COLO668 (cell line): ENCODE results near the gene TMPRSS13.
"Not testable (repeated sequence)": the region's sequence is repeated elsewhere in the genome, so short reads cannot be mapped to it uniquely, and the experiment has no call there.

Source experiments
- DNase-seq: peaks from one replicate; lab custom pipeline; 2025; ENCODE audit not compliant: unreplicated experiment; lab: John Stamatoyannopoulos, UW

TMPRSS13 gene

DNA sequence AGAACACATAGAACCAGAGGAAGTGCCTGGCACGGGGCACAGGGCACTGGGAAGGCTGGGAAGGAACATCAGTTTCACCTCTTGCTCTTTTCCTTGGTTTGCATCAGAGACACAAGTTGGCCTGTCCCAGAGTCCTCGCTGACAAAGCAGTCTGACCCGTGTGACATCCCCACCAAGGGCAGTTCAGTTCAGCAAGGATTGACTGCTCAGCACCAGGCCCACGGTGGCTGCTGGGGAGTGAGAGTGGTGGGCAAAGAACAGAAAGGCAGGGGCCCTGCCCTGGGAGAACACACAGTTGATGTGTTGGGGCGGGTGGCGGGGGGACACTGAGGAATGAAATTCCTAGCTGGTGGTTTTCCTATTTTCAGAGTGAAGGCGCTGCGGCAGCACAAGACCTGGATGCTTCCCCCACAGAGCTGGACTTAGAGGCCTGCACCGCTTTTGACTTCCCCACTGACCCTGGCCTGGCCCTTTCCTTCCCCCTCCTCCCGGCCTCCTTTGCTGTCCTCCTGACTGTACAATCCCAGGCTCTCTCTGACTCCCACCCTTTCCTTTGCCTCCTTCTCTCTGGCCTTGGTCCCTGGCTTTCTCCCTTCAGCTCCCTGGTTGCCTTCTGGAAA is 2.2 kb upstream of the TMPRSS13 start:
- DNase-seq = no peak

DNA sequence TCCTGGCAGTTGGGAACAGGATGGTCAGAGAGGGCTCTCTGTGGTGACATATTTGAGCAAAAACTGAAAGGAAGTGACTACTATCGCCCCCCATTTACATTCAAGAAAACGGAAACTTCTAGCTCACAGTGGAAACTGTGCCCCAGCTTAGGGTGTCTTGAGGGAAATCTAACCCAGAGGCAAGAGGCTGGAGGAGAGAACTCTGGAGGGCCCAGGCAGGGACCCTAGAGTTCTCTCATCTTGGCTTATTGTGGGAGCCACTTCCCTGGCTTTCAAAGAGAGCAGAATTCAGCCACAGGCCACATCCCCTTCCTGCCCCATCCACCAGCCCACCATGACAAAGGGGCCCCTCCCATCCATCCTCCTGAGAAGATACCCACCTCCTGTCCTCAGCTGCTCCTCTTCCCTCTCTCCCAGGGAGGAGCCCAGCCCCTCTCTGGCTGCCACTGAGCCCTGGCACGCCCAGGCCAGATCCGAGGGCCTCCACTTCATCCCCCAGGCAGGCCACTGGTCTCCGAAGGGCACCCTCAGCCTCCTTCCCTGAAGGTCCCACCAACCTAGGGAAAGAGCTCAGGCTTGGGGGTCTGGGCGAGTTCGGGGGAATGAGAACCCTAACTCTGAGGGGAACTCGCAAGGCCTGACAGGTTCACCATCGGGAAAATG is 1.6 kb upstream of the TMPRSS13 start:
- DNase-seq = no peak

DNA sequence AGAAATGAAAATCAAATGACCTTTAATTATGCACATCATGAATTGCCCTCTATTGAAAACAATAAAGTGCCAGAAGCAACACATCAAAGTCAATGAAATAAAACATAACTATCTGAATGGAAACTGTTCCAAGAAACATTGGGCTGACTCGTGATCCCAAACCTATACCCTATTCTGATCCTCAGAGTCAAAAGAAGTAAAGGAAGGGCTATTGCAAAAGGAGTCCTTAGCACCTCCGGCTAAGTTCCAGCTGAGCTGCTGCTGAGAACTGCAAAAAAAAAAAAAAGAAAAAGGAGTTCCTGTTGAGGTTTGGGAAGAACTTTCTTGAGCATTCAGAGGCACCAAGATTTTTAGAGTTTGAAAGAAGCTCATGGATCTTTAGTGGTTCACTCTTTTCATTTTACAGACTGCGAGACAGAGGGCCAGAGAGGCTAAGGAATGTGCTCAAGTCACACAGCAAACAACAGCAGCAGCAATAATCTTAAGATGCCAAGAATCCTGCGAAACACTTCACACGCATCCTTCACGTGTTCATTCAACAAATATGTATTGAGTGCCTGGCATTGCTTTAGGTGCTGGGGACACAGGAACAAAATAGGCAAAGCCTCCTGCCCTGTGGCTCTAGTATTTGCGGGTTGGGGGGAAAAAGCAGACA is 841 bp upstream of the TMPRSS13 start:
- DNase-seq = no peak

DNA sequence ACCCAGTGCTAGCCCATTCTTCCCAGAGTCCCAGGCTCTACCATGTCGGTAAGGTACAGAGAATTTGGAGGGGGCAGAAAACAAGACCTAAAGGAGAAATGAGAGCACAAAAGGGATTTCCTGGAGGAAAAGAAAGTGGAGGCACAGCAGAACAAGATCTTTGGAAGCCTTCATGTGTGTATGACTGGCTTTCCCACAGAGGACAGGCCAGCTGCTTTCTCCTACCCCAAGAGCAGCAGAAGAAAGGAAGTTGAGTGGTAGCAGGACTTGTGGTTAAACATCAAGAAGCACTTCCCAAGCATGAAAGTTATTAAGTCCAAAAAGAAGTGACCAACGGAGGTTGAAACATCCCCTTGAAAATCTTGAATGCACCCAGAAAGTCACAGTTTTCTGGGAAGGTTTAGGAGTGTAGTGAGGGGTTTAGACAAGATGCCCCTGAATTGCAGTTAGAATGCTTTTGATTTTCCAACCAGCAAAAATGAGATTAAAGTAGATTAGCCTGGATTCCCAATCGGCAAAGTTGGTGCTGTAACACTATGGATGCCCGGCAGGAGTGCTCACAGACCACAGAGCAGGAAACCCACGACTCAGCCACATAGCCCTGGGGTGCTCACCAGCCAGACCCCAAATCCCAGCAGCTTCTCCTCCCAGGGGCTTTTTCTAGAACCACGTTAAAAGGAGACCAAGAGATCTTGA is 608 bp downstream of the TMPRSS13 start:
- no peak for DNase-seq

DNA sequence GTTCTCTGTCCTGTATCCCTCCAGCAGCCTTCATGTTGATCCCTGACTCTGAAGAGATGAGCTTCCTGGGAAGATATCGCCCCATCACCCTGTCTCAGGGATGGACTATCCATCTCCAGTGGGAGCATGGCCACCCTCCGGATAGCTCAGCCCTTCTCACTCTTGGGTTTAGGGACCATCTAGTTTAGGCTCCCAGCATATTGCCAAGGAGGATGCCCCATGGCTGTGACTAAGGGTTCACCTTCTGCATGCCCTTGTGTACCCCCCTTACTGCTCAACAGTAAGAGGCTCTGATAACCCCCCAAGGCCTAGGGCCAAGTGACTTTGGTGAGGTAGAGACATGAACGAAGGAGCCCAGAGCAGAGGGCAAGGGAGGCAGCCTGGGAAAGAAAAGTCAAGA is 1.3 kb downstream of the TMPRSS13 start:
- no peak for DNase-seq

DNA sequence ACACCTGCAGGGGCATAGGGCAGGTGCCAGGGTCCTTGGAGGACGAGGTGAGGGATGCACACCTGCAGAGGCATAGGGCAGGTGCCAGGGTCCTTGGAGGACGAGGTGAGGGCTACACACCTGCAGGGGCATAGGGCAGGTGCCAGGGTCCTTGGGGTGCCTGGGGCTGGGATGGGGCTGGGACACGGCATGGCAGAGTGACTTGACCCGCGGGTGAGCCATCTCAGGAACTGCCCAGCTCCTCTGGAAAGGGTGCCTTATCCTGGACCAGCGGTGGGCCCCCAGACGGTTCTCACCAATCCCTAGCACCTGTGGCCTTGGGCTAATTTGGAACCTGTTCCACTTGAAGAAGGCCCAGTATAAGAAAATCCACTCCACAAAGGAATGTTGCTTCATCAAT is 3.0 kb downstream of the TMPRSS13 start:
- not testable (repeated sequence) for DNase-seq

DNA sequence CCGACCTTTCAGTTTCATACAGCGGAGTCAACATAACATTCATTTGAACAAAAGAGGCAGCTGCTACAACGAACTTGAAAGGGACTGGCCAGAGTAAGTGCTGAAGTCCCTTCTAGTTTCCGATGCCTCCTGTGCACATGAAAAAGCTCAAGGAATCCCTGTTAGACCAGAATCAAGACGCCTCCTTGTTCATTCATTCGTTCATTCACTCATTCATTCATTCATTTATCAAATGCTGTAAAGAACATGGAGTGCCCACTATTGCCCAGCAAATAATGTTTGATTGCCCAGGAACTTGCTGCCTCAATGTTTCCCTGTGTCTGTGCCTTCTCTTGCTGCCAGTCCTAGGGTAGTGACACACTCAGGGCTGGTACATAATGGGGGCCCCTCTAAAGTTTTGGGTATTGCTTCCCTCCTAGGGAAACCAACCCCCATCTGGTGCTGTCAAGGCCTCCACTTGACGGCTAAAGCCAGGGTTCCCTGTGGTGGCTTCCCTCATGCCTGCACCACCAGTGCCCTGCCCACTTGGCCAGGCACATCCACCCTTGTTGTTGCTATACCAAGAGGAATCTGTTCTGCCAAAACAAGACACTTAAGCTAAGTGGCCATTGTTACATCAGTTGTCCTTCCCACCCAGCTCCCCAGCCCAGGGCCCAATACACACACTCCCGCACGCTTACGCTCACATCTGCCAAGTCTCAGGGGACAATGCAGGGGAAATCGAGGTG is 3.8 kb downstream of the TMPRSS13 start:
- DNase-seq = peak; percentile 22

DNA sequence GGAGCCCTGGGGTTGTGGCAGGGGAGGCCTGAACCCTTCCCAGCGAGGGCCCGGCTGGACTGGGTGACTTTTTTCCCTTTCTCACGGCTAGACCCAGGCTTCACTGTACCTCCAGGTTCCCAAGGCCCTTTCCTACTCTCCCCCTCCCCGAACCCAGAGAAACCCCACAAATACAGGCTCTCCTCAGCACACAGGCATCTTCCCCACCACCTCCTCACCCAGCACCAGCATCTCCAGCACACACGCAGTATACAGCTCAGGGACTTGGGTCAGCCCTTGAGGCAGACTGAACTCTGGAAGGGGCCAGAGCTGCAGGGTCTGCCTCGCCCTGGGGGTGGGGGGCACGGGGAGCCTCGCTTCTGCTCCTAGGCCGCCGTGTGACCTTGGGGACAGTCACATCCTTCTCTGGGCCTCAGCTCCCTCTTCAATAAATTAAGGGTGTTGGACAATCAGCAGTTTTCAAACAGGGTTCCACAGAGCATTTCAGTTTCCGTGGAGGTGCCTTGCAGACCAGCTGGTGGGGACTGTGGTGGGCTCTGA is 4.5 kb downstream of the TMPRSS13 start:
- DNase-seq = no peak

DNA sequence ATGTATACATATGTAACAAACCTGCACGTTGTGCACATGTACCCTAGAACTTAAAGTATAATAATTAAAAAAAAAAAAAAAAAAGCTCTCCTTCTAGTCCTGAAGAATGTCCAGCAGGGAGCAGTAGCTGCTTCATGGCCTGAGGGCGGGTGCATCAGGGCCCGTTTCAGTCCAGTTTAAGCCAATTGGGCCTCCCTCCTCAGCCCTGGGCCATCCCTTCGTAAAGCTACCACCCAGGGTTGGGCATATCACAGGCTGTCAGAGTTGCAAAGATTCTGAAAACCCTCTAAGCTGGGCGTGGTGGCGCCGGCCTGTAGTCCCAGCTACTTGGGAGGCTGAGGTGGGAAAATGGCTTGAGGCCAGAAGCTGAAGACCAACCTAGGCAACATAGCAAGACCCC is 5.4 kb downstream of the TMPRSS13 start:
- DNase-seq = no peak

DNA sequence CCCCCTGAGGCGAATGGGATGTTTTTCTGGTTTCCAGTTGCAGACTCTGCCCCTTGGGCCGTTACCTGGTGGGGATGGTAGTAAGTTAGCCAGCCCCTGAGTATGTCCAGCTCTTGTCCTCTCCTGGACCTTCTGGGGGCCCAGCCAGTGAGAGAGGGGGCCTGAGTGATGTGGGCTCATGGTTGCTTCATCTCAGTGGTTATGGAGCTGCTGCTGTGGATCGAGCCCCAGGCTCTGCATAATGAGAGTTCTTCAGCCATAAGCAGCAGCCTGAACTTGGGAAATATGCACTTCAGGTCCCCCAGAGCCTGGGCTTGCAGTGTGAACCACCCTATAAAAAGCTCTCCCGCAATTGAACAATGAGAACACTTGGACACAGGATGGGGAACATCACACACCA is 5.9 kb downstream of the TMPRSS13 start:
- no peak for DNase-seq

DNA sequence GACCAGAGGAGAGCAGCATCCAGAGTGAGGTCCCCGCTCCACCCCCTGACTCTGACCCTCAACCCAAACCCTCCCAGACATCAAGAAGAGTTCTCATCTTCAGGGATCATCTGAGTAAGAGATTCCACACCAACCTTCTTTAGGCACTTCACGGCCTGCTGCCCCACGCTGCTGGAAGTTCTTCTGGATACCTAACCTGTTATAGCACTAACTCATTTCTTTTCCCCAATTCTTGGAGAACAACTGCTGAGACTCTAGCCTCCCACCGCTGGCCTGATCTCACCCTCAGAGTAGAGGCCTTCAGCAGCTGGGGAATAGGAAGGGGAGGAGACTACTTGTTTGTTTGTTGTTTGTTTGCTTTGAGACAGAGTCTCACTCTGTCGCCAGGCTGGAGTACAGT is 7.3 kb downstream of the TMPRSS13 start:
- no peak for DNase-seq

DNA sequence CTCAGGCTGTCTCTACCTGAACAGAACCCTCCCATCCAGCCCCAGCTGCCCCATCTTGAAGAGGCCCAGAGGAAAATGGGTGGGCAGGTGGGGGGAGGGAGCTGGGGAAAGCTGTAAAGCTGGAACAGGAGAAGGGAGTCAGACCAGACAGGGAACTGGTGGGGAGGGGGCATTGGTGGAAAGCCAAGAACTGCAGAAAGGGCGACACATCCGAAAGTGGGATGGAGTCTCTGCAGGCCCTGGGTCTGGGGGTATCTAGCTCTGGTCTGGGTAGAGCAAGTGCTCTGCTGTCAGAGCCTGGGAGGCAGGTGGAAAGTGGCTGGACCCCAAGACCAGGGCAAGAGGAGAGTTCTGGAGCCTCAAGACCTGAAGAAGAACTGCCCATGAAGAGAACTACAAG is 7.7 kb downstream of the TMPRSS13 start:
- no peak for DNase-seq

DNA sequence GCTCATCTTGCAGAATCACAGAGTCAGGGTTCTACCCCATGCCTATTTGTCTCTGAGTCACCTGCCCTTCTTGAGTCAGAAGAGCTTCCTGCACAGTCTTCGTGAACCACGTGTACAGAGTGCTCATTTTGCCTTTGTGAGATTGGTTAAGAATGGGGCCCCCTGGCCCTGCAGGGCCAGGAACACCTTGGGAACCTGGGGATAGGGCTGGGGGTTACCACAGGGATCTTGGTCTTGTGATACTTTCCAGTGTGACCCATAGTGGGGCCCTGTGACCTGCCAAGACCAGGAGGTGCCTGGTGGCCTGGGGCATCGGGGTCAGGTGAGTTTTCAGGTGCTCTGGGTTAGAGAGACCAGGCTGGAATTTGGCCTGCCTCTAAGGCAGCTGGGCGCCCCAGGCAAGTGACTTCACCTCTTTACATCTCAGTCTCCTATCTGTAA is 9.4 kb downstream of the TMPRSS13 start:
- no peak for DNase-seq

DNA sequence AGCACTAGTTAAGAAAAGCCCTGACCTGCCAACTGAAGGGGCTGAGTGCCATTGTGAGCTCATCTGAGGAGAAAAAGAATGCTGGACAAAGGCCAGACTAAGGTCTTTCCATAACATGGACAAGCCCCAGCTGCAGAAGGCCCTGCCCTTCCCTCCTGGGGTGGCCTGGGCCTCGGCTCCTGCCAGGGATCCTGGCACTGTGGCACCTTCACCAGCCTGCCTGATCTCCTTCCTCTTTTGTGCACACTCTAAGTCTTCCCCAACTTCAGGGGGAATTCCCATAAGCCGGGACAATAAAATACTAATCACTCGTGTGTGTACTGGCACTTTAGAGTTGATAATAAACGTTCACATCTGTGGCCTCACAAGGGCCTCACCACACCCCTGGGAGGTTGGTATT is 9.9 kb downstream of the TMPRSS13 start:
- DNase-seq = no peak

DNA sequence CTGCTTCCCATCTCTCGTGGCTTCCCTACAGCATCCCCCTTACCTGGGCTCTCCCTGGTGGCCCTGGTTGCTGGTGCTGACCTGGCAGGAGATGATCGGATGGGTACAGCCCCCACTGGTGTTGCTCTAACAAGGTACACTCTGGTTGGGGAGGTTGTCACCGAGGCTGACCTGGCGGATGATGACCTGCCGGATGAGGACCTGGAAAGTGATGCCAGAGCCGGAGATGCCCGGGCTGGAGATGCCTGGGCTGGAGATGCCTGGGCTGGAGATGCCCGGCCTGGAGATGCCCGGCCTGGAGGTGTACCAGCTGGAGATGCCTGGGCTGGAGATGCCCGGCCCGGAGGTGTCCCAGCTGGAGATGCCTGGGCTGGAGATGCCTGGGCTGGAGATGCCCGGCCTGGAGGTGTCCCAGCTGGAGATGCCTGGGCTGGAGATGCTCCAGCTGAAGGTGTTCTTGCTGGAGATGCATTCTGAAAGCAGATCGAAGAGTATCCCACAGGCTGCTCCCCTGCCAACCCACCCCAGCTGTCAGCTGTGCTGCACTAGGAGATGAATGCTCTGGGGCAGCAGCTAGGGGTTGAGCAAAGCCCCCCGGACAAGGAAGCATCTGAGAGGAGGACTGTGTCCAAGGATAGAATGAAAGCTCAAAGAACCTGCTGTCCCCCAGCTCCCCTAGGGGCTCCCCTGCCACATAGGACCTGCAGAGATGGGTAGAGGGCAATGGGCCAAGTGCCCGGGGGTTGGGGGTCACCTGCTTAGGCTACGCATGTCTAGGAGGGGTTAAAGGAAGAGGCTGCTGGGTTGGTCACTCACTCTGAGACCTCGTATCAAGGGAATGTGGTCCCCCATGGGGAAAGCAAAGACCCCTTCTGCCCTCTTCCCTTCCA is 10.6 kb downstream of the TMPRSS13 start:
- DNase-seq = no peak

DNA sequence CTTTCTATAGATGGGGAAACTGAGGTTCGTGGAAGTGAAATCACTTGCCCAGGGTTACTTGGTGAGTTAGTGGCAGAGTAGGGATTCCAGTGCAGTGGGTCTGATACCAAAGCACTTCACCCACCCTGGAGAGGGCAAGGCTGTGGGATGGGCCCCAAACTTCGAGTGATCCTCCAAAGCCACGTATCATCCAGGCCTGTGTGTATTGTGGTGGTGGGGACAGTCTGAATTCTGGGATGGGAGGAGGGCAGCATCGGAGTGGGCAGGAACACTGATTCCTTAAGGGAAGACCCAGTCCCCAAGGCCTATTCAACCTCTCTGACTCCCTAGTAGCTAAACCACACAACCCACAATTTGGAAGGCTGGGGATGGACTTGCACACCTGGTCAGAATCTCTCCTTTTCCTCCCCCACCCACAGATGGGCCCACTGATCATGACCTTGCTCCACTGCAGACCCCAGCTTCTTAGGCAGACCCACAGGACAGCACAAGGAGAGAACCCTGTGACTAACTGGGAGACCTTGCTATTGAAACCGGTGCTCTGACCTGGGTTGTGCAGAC is 11.5 kb downstream of the TMPRSS13 start:
- no peak for DNase-seq

DNA sequence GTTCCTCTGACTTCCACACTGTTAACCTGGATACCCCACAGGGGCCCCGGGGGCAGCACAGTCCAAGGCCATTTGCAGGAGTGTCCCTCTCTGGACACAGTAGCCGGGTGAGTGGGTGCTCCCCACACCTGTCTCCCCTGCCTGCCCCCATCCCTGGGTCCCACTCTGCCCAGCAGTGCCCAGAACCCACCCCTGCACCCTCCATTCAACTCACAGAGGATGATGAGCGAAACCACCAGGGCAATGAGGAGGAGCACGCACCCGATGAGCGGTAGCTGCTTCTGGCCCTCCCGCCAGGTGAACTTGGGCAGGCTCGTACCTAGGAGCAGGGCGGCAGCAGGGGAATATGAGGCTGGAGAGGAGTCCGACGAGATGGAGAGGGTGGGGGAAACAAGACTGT is 12.2 kb downstream of the TMPRSS13 start:
- DNase-seq = no peak

DNA sequence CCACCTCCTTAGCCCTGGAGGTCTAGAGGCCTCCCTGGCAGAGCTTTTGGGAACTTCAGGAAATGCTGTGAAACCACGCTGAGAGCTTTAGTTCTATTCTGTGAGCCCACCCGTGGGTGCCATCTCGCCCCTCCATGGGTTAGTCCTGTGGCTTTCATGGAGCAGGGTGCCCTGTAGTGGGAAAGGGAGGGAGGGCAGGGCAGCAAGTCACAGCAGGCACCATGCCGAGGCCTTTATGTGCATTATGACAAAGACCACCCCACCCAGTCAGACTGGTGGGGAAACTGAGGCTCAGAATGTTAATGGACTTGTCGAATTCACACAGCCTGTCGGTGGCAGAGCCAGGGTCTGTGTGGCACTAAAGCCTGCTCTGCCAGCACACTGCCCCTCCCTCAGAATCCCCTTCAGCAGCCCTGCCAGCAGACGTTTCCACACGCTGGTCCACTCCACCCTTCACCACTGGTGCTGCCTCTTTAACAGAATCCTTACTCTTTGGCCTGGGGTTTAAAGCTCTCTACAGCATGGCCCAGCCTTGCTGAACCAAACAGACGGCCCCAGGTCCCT is 13.4 kb downstream of the TMPRSS13 start:
- no peak for DNase-seq

DNA sequence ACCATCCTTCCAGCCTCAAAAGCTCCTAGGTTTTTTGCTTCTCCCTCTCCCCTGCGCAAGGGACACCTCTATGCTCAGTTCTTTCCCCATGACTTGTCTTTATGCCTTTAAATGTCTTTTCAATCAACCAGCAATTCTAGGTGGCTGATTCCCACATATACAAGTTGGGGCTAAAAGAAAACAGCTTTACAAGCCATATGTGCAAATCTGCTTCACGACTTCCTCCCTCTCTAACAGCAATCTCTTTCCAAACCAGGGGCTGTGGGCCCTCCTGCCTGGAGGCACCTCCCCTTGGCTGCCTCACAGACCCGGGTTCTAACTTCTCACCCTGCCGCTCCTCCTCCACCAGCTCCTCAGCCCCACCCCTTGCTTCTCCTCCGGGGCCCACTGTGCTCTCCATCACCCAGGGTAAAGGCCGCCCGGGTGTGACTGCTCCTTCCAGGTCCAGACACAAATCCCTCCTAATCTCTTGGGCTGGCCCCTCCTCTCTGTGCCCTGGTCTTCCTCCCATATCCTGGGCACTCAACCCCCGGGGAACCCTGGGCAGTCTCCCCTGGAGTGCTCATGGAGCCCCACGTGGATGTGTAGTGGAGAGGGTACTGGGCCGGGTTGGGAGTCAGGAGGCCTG is 14.1 kb downstream of the TMPRSS13 start:
- DNase-seq = no peak
